ENCODE measurements around the gene SPEM1. TPM values are rescaled to one million over a fixed set of nuclear protein-coding genes. Genes with fewer than 3 reads are reported as not detected.

Gene SPEM1
- total RNA-seq, 1 donor from 2014 or later: not detected

- H3K27me3 Mint-ChIP-seq (ENCODE audit: unreplicated experiment): no peaks in the 10 kb centered on the region
- no peaks in the 10 kb centered on the region for H3K36me3 Mint-ChIP-seq (ENCODE audit: unreplicated experiment)
- TF ChIP-seq CTCF (IDR thresholded peaks at IDR 0.05): no peak
- no peaks in the 10 kb centered on the region for H3K9me3 Mint-ChIP-seq (ENCODE audit: unreplicated experiment)
- peaks cover 7% of the 10 kb centered on the region for H3K4me1 Mint-ChIP-seq (ENCODE audit: unreplicated experiment)
- H3K27ac Mint-ChIP-seq (ENCODE audit: unreplicated experiment): no peak overlapping the region
- H3K4me3 Mint-ChIP-seq (ENCODE audit: unreplicated experiment): no peak overlapping the region
- DNase-seq (ENCODE audit: extremely low spot score, unreplicated experiment): no peak
Measured at GRCh38 chr17:7431231-7431630, 11.1 kb downstream of the SPEM1 start.

- H3K4me1 Mint-ChIP-seq (ENCODE audit: unreplicated experiment): peaks cover 14% of the 10 kb centered on the region
- H3K27ac Mint-ChIP-seq (ENCODE audit: unreplicated experiment): no peak overlapping the region
- no peak for DNase-seq (ENCODE audit: extremely low spot score, unreplicated experiment)
- TF ChIP-seq CTCF (IDR thresholded peaks at IDR 0.05): no peak
- no peak overlapping the region for H3K4me3 Mint-ChIP-seq (ENCODE audit: unreplicated experiment)
- H3K27me3 Mint-ChIP-seq (ENCODE audit: unreplicated experiment): peaks cover 2% of the 10 kb centered on the region
- no peaks in the 10 kb centered on the region for H3K36me3 Mint-ChIP-seq (ENCODE audit: unreplicated experiment)
- H3K9me3 Mint-ChIP-seq (ENCODE audit: unreplicated experiment): no peaks in the 10 kb centered on the region
Measured at GRCh38 chr17:7432296-7432695, 12.2 kb downstream of the SPEM1 start.

GRCh38 chr17:7435676-7436555 is 15.8 kb downstream of the SPEM1 start:
- TF ChIP-seq CTCF (IDR thresholded peaks at IDR 0.05): peak; percentile 24
- Mint-ChIP-seq H3K4me1 (ENCODE audit: unreplicated experiment) (peaks cover 43% of the 10 kb centered on the region), H3K27ac (ENCODE audit: unreplicated experiment) (peak overlapping the region; percentile 82), H3K9me3 (ENCODE audit: unreplicated experiment) (no peaks in the 10 kb centered on the region), H3K27me3 (ENCODE audit: unreplicated experiment) (peaks cover 25% of the 10 kb centered on the region), H3K36me3 (ENCODE audit: unreplicated experiment) (peaks cover 2% of the 10 kb centered on the region), H3K4me3 (ENCODE audit: unreplicated experiment) (peak overlapping the region; percentile 81)
- DNase-seq (ENCODE audit: extremely low spot score, unreplicated experiment): no peak

GRCh38 chr17:7436556-7437368 is 16.6 kb downstream of the SPEM1 start:
- peaks cover 28% of the 10 kb centered on the region for H3K27me3 Mint-ChIP-seq (ENCODE audit: unreplicated experiment)
- peak overlapping the region; percentile 81 for H3K4me3 Mint-ChIP-seq (ENCODE audit: unreplicated experiment)

More at GRCh38 chr17:7436556-7437368, 16.6 kb downstream of the SPEM1 start:
- TF ChIP-seq CTCF (IDR thresholded peaks at IDR 0.05): peak; percentile 91
- H3K4me1 Mint-ChIP-seq (ENCODE audit: unreplicated experiment): peaks cover 43% of the 10 kb centered on the region
- H3K36me3 Mint-ChIP-seq (ENCODE audit: unreplicated experiment): peaks cover 2% of the 10 kb centered on the region
- peak overlapping the region; percentile 82 for H3K27ac Mint-ChIP-seq (ENCODE audit: unreplicated experiment)
- DNase-seq (ENCODE audit: extremely low spot score, unreplicated experiment): peak; percentile 92
- no peaks in the 10 kb centered on the region for H3K9me3 Mint-ChIP-seq (ENCODE audit: unreplicated experiment)

Measured in osteocyte (in vitro differentiated cells).